GM12864 (cell line): ENCODE data around the gene LRRC3.
"Not testable (repeated sequence)": the region's sequence is repeated elsewhere in the genome, so short reads cannot be mapped to it uniquely, and the experiment has no call there.

ENCODE experiments used
- DNase-seq: peaks from one replicate; pipeline ENCODE4 v3.0.0-alpha.2; 2011; ENCODE audit warnings: low read depth
- H3K4me3 ChIP-seq: 2 replicates; pipeline ENCODE4 v1.5.1; 2011; ENCODE audit warnings: mild to moderate bottlenecking, low read depth, low read length, control low read depth
- TF ChIP-seq, protein P1 (sequence below): IDR thresholded peaks from 2 replicates; pipeline ENCODE4 v1.5.1; 2011; ENCODE audit warnings: low read depth, mild to moderate bottlenecking, moderate library complexity, low read length, control low read depth, inconsistent platforms; ENCODE audit errors: missing control alignments

Gene LRRC3

GRCh38 chr21:44499631-44500030 lies 44.3 kb downstream of the LRRC3 start:
- DNase-seq = no peak
- TF ChIP-seq, protein P1, sequence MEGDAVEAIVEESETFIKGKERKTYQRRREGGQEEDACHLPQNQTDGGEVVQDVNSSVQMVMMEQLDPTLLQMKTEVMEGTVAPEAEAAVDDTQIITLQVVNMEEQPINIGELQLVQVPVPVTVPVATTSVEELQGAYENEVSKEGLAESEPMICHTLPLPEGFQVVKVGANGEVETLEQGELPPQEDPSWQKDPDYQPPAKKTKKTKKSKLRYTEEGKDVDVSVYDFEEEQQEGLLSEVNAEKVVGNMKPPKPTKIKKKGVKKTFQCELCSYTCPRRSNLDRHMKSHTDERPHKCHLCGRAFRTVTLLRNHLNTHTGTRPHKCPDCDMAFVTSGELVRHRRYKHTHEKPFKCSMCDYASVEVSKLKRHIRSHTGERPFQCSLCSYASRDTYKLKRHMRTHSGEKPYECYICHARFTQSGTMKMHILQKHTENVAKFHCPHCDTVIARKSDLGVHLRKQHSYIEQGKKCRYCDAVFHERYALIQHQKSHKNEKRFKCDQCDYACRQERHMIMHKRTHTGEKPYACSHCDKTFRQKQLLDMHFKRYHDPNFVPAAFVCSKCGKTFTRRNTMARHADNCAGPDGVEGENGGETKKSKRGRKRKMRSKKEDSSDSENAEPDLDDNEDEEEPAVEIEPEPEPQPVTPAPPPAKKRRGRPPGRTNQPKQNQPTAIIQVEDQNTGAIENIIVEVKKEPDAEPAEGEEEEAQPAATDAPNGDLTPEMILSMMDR = no peak
- H3K4me3 ChIP-seq = no peak overlapping the region

- no peak for DNase-seq
- TF ChIP-seq, protein P1 = no peak
- H3K4me3 ChIP-seq = no peak overlapping the region
These were observed 44.8 kb downstream of the LRRC3 start for GRCh38 chr21:44500111-44500510.

DNA sequence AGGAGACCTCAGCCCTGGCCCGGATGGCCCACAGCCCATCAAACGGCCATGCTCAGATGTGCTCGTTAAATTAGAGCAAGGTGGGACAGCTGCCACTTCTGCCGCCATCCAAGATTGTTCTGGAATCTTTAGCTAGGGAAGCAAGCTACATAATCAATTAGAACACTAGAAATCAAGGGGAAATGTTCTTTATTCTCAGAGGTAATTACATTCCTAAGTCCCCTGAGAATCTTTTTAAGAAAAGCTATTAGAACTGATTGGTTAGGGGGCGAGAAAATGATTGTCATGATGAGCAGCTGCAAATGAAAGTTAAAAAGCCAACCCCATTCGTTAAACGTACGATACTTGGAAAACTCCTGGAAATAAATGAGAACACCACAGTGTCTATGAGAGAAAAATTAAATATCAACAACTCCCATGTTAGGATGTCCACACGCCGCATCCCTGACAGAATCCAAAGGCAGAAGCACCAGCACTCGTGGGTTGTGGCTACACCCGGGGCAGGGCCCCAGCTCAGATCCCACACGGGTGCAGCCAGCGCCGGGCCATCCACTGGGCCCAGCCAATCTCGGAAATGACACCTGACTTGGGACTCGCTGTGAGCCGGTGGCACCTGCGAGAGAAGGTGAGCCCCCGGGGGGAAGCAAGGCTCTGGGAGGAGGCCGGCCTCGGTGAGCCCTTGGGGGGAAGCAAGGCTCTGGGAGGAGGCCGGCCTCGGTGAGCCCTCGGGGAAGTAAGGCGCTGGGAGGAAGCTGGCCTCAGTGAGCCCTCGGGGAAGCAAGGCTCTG lies 47.1 kb downstream of the LRRC3 start:
- H3K4me3 ChIP-seq = no peak overlapping the region
- TF ChIP-seq, protein P1 = no peak
- no peak for DNase-seq

DNA sequence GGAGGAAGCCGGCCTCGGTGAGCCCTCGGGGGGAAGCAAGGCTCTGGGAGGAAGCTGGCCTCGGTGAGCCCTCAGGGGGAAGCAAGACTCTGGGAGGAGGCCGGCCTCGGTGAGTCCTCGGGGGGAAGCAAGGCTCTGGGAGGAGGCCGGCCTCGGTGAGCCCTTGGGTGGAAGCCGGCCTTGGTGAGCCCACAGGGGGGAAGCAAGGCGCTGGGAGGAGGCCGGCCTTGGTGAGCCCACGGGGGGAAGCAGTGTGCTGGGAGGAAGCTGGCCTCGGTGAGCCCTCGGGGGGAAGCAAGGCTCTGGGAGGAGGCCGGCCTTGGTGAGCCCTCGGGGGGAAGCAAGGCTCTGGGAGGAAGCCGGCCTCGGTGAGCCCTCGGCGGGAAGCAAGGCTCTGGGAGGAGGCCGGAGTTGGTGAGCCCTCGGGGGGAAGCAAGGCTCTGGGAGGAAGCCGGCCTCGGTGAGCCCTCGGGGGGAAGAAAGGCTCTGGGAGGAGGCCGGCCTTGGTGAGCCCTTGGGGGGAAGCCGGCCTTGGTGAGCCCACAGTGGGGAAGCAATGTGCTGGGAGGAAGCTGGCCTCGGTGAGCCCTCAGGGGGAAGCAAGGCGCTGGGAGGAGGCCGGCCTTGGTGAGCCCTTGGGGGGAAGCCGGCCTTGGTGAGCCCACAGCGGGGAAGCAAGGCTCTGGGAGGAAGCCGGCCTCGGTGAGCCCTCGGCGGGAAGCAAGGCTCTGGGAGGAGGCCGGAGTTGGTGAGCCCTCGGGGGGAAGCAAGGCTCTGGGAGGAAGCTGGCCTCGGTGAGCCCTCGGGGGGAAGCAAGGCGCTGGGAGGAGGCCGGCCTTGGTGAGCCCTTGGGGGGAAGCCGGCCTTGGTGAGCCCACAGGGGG lies 47.9 kb downstream of the LRRC3 start:
- not testable (repeated sequence) for H3K4me3 ChIP-seq, DNase-seq

DNA sequence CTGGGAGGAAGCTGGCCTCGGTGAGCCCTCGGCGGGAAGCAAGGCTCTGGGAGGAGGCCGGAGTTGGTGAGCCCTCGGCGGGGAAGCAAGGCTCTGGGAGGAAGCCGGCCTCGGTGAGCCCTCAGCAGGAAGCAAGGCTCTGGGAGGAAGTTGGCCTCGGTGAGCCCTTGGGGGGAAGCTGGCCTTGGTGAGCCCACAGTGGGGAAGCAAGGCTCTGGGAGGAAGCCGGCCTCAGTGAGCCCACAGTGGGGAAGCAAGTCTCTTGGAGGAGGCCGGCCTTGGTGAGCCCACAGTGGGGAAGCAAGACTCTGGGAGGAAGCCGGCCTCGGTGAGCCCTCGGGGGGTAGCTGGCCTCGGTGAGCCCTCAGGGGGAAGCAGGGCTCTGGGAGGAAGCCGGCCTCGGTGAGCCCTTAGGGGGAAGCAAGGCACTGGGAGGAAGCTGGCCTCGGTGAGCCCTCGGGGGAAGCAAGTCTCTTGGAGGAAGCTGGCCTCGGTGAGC lies 48.6 kb downstream of the LRRC3 start:
- DNase-seq = no peak
- no peak overlapping the region for H3K4me3 ChIP-seq
- TF ChIP-seq, protein P1 = no peak

- DNase-seq = no peak
- TF ChIP-seq, protein P1 = no peak
- no peak overlapping the region for H3K4me3 ChIP-seq
These were observed 50.5 kb downstream of the LRRC3 start for GRCh38 chr21:44505673-44506278.
